IPS DF 19.7 (cell line): ENCODE results near the gene YBEY.
"Not testable (repeated sequence)": the region's sequence is repeated elsewhere in the genome, so short reads cannot be mapped to it uniquely, and the experiment has no call there.

ENCODE experiments used
- DNase-seq: peaks from one replicate; pipeline ENCODE4 v3.0.0-alpha.2; 2013; ENCODE audit warnings: low read depth, low spot score

YBEY gene

GRCh38 chr21:46285761-46286647, at the start of gene YBEY:
YBEY (plus strand) TSS chr21:46286342; CDS start chr21:46286914, 572 bp downstream.
- peak; percentile 57 for DNase-seq

GRCh38 chr21:46237474-46237873, 48.7 kb upstream of the YBEY start:
- no peak for DNase-seq

GRCh38 chr21:46239817-46240325, 46.3 kb upstream of the YBEY start:
- DNase-seq = no peak

- not testable (repeated sequence) for DNase-seq
Measured at GRCh38 chr21:46241577-46241976, 44.6 kb upstream of the YBEY start.

- DNase-seq = no peak
Measured at GRCh38 chr21:46243325-46243724, 42.8 kb upstream of the YBEY start.

GRCh38 chr21:46243960-46244361, 42.2 kb upstream of the YBEY start:
- DNase-seq = no peak

GRCh38 chr21:46244602-46245001, 41.5 kb upstream of the YBEY start:
- DNase-seq = no peak

GRCh38 chr21:46245213-46245915, 40.8 kb upstream of the YBEY start:
- DNase-seq = no peak

- no peak for DNase-seq
Measured at GRCh38 chr21:46246345-46246744, 39.8 kb upstream of the YBEY start.

GRCh38 chr21:46247699-46248421, 38.3 kb upstream of the YBEY start:
- no peak for DNase-seq

GRCh38 chr21:46248422-46248782, 37.7 kb upstream of the YBEY start:
- no peak for DNase-seq

GRCh38 chr21:46248827-46249226, 37.3 kb upstream of the YBEY start:
- no peak for DNase-seq

GRCh38 chr21:46250146-46250725, 35.9 kb upstream of the YBEY start:
- no peak for DNase-seq

- DNase-seq = no peak
Measured at GRCh38 chr21:46252840-46253239, 33.3 kb upstream of the YBEY start.

- no peak for DNase-seq
Measured at GRCh38 chr21:46253610-46254124, 32.5 kb upstream of the YBEY start.

- no peak for DNase-seq
Measured at GRCh38 chr21:46254208-46254975, 31.8 kb upstream of the YBEY start.

- no peak for DNase-seq
Measured at GRCh38 chr21:46255166-46255565, 31.0 kb upstream of the YBEY start.

GRCh38 chr21:46255758-46256337, 30.3 kb upstream of the YBEY start:
- no peak for DNase-seq

GRCh38 chr21:46256501-46256994, 29.6 kb upstream of the YBEY start:
- no peak for DNase-seq

GRCh38 chr21:46264046-46264689, 22.0 kb upstream of the YBEY start:
- no peak for DNase-seq
